Activated T-helper 9 cell treated with anti-CD3 and anti-CD28 coated beads, Interleukin-2, amount 50 U/mL, for 16 hours (primary cell): ENCODE measurements around the gene IFRD1.
A peak's percentile ranks its signal among the peaks of the same experiment; 100 is the strongest.

ENCODE experiments used
- DNase-seq: peaks from one replicate; pipeline ENCODE4 v3.0.0-alpha.2; 2020; ENCODE audit warnings: low read depth

Gene IFRD1

DNA sequence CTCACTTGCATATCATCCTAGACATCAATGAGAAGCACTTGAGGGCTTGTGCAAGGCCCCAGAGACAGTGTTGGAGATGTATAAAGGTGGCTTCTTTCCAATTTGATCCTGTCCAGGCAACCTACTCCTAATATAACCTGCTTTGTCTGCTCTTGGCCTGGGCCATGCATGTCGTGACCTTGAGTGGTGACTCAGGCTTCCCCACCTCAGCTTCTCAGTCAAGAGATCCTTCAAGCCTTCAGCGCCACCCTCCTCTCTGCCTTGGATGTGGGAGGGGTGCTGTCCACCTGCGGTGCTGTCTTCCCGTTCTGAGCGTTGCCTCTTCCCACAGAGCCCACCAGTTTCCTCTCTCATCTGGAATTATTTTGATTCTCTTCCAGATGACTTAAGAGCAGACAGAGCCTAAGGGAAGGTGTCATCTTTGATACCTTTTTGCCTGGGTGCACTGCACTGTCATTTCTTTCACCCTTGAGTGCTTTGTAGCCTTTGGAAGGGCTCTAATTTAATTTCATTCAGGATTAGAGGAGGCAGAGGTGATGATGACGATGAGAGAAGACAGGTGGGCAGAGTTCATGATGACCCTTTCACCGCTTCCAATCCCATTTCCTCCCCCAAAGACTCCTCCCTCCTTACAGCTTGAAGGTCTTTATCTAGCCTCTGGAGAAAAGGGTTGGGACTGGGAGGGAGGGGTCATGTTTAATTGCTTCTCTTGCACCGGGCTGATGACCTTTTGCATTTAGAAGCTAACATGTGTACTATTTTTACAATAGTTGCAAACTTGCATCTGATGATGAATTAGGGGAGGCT is 37.4 kb downstream of the IFRD1 start:
- DNase-seq, result no peak

DNA sequence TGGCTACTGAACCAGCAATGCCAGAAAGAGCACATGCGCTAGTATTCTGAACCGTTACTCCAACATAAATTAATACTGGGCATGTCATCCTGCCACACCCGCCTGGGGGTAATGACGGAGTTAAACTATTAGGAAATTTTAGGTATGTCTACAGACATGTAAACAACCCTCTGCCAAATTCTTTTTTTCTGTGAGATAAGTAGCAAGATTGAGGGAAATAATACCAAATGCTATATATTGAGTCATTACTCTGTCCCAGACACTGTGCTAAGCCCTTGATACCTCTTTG is 37.9 kb downstream of the IFRD1 start:
- DNase-seq, result no peak

DNA sequence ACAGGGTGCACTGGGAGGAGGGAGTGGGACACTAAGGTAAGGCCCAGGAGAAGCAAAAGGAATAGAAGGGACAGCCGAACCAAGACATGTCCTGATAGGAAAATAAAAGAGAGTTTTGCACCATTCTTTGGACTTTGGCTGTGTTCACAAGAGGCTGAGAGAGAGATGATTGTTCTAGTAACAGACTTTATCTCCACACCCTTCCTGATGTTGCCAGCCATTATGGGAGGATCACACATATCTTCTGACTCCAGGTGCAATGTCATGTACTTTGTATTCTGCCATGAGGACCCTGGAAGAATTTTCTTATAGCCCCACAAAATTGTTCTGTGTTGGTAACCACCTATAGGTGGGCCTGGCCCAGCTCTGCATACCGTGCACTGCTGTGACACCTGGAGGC is 41.9 kb downstream of the IFRD1 start:
- DNase-seq, result no peak

DNA sequence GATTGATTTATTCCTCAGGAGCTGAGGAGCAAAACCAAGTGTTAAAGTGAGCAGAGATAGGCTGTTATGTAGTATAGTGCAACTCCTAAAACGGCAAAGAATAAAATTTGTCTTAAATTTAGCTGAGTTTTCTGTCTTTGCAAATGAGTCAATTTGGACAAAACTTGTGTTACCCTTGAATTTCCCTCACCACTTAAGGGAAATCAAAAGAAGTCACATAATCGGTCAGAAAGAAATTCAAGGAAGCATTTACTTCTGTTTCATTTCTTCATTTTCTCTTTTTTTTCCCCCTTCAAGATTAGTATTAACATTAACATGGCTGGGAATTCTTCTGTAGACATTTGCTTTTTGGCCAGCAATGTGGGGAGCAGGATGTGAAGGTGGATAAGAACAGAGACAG is 44.4 kb downstream of the IFRD1 start:
- no peak for DNase-seq

DNA sequence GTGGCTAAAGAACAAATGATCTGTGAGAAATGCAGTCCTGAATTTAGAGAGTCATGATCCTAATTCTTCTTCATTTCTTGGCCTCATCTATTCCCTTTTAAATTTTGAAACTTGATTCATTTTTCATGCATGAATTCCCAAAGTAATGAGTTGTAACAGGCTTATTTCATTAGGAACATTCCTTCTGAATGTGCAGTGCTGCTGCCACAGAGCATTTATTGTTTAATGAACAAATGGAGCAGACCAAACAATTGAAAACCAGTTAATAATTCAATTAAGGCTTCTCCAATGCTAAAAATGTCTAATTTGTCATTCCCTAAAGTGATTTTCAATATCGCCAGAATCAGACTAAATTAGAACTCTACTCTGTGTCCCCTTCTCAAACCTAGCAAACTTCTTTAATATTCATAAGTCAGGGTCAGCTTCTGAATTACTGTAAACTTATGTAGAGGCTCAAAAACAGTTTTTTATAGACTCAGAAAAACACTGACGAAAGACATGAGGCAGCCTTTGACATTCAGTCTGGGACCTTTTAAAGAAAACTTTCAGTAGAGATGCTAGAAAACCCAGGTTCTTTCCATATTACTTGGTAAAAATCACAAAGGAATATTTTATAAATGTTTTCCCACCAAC is 45.0 kb downstream of the IFRD1 start:
- no peak for DNase-seq

DNA sequence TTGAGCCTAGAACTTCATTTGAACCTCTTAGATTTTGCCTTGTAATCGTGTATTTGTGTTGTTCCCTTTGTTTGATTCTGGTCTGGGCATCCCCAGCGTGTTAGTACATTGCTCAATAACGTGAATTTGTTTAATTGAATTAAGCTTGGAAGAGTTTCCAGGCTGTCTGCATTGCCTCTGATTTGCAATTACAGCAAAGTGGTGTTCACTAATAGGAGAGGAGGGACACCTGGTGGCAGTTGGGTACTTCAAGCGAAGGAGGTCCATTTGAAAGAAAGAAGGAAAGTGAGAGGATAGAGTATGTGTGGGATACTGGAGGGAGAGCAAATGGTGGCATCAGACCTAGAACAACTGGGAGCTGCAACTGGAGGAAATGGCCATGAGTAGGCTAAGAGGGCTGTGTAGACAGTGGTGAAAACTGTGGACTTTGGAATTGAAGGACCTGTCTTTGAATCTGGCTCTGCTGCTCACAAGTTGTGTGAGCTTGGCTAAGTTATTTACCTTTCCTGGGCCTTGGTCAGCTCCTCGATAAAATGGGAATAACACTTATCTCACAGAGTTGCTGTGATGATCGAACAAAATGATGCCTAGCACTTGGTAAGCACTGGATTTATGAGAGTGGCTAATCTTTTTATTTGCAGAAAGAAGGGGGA is 45.7 kb downstream of the IFRD1 start:
- peak; percentile 3 for DNase-seq

DNA sequence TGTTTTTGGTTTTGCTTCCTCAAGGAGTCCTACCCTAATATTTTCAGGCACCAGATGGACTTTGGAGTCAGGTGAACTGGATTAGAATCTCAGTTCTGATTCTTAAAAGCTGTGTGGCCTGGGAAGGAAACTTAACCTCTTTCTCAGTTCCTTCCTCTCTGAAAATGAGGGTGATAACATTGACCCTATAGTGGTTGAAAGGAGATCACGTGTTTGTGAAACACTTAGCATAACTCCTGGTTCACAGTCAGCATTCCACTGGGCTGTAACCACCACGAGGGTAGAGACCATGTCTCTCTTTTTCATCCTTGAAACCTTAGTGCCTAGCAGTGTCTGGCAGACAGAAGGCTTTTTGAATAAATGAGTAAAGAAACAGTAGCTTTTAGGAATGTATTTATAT is 47.2 kb downstream of the IFRD1 start:
- no peak for DNase-seq

DNA sequence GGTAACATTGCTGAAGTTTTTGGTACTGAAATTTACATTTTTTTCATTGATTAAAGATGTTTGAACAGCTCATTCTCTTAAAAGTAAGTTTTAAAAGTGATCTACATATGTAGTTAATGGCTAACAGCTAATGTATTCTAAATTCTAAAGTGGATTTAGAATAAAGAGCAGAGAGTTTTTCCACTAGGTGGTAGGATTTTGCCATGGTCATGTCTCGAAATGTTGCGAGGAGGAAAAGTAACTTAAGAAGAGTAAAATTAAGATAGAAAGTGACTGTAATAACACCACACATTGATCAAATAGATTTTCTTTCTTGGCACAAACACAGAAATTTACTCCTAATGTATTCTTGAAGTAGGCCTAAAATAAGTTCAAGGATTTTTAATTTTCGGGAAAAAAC is 50.4 kb downstream of the IFRD1 start:
- DNase-seq, result no peak

DNA sequence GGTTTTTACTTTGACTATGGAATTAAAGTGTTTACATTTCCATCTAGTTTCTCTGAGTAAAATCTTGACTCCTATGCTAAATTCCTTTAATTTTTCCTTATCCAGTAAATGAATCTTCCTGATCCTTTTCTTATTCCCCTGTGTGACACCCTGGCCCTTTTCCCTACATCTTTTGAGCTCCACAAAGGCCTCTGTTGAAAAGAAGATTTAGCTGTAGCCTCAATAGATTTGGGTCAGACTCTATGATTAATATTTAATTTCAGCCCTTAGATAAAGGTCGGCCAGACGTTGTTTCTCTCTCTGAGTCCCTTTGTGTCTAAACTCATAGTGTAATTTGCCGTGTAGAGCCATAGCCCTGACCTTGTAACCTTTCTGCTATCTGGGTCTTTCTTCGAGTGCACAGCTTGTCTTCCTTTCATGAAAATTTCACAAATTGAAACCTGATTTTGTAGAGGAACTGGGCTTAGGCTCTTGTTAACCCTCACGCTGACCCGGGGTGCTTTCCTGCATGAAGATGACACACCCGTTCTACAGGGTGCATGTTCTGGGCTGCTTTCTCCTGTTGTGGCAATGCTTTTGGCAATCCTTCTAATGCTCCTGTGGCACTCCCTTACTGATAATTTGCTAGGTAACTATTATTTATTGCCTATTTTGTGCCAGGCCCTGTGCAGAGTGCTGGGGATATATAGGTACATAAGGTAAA is 51.7 kb downstream of the IFRD1 start:
- DNase-seq, result no peak

DNA sequence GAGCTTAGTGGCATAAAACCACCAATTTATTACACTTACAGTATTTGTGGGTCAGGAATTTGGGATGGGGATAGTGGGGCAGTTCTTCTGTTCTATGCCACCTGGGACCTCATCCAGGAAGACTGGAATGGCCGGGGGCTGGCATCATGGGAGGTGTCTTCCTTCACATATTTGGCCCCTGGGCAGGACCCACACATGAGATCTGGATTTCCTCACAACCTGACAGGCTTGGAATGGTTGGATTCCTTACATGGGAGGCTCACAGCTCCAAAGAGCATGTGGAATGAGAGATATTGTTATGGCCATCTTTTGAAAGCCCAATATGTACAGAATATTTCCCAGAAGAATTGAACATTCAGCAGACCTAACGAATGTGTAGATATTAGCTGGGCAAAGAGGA is 52.4 kb downstream of the IFRD1 start:
- DNase-seq, result no peak

DNA sequence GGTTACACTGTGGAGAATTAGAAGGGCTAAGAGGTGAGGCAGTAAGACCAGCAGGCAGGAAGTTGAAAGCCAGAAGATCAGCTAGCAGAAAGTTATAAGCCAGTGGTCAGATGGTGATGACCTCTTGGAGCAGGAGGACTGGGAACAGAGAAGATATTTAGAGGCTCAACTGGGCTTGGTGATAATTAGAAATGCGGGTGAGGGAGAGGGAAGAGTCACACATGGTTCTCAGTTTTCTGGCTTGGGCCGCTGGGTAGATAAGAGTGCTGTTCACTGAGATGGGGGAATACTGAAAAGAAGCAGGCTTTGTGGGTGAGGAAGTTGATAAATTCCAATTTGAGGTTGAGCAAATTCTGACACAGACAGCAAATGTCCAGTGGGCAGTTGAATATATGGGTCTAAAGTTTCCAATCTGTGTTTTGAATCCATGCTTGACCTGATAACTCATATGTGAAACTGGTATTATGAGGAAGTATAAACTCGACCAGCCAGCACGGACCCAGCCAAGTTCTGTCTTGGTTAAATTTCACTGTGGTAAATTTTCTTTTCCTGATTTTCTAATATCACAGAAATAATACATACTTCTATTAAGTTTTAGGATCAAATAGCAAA is 53.2 kb downstream of the IFRD1 start:
- DNase-seq, result no peak

DNA sequence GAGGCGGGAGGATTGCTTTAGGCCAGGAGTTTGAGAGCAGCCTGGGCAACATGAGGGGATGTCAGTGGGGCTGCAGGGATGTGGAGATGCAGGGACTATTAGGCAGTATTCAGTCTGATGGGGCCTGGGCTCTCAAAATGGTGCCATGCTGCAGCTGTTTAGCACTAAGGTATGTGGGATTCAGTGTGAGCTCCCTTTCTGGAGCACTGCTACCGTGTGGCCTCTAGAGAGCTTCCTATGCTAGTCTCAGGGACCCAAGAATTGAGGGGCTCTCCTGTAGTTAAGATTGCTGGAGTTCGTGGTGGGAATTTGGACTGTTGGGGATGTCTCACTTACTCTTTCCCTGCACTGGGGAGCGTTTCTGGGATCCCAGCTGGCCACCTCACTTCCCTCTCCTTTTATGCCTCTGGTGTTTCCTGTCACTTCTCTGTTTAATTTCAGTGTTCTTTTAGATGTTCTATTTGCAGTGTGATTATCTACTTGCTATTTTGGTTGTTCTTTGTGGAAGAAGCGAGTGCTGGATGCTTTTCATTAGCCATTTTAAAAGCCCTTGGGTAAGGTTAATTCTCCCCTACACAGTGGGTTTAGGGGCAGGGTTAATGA is 53.9 kb downstream of the IFRD1 start:
- no peak for DNase-seq

DNA sequence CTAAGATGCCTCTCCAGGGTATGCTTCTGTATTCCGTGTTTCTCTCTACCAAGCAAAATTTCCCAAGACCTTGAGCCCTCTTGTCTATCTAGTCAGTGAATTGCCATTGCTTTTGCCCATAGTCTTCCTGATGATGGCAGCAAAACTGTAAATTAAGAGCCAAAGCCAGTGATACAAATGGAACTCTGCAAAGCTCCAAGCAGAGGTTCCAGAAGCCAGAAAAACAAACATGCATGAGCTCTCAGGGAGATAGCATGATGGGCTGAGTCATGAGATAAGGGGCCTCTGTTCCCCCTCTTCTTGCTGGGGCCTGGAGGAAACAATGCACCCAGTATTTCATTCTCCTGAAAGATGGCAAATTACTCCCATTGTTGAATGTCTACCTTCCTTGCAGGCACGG is 55.2 kb downstream of the IFRD1 start:
- no peak for DNase-seq

DNA sequence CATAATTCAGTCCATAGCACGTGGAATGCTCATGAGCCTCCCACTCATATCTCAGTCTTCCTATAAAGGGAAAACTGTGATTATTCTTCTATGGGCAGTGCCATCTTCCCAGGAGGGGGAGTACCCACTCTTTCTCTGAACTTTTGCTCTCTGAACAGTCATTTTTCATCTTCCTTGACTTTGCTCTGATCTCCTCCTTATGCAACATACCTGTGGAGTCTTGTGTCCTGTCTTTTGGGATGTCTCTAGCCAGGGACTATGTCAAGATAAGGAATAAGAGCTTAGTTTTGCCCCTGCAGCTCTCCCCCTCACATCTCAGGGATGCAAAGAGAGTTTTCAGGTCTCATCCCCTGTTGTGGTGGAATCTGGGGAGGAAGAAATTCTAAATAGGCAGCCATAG is 58.1 kb downstream of the IFRD1 start:
- no peak for DNase-seq

DNA sequence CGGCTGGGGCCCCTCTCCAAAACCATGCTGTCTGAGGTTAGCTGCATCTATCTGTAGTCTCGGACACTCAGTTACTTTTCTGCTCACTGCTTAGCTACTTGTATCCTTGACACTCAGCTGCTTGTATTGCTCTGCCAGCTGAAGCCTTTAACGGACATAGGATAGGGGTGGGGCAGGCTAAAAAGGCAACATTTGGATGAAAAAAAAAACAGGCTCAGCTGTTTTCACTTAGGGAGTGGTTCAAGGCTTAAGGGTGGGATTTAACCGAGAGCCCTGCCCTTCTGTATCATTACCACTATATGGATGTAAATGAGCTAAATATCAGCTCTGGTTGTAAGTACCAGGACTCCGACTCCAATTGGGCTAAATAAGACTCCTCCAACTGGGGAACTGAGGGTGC is 59.1 kb downstream of the IFRD1 start:
- DNase-seq, result no peak

DNA sequence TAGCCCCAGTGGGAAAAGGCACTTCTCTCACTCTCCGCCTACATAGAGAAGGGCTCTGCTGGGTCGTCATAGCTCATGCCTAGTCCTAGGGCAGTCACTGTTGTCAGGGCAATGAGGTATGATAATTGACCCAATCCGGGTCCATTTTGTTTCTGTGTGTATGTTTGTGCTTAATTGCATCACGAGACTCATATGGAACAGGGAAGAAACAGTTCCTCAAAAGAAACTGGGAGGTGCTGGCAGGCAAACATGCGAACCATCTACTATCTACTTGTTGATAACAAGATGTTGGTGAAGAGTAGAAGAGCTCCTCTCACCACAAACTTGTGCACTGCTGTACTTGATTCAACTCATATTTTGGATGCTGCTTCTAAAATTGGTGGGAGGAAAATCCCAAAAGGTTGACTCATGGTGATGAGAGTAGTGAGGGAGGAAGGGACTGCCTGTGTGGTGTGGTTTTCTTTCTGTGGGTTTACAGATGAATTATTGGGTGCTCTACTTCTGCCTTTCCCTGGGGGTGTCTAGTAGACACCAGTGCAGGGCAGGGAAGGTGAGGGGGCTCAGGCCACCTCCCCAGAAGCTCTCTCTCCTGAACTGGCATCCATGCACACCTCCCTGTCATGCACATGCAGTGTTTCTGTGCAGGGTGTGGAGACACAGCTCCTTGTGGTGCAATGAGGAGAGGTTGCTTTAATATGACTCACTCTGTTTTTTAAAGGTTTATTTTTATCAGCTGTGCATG is 59.9 kb downstream of the IFRD1 start:
- DNase-seq, result no peak

DNA sequence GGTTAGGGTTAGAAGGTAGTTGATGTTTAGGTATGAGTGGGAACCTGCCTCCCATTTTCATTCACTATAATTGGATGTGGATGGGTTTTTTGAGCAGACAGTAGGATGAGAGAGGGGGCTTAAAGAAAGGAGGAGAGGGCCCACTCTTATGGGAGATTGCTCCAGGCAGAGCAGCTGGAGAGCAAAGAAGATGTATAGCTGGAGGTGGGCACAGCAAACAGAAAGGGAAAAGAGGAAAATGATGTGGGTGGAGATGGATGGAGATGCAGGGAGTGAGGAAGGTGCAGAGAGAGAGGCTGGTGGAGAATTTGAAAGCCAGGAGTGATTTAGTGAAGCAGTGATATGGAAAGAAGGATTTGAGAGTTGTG is 60.5 kb downstream of the IFRD1 start:
- DNase-seq, result no peak

DNA sequence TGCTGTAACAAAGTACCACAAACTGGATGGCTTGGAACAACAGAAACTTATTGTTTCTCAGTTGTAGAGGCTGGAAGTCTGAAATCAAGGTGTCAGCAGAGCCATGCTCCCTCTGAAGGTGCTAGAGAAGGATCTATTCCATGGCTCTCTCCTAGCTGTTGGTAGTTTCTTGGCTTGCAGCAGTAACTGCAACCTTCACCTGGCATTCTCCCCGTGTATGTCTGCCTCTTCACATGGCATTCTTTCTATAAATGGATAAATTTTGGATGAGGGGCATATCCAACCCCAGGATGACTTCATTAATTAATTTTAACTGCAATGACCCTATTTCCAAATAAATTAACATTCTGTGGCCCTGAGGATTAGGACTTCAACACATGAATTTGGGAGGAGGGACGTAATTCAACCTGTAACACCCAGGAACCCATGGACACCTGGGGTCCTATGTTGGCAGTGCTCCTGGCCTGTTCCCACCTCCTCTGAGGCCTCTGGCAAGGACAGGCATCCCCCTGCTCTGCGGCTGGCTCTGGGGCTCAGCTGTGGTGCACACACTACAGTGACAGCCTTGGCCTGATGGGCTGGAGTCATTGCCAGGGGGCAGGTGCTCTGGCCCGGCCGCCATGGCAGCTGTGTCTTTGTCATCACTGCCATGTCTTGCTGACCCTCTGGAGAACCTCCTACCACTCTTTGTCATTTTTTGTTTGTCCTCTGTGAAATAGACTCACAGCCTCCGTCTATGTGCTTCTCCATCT is 61.4 kb downstream of the IFRD1 start:
- DNase-seq, result no peak

DNA sequence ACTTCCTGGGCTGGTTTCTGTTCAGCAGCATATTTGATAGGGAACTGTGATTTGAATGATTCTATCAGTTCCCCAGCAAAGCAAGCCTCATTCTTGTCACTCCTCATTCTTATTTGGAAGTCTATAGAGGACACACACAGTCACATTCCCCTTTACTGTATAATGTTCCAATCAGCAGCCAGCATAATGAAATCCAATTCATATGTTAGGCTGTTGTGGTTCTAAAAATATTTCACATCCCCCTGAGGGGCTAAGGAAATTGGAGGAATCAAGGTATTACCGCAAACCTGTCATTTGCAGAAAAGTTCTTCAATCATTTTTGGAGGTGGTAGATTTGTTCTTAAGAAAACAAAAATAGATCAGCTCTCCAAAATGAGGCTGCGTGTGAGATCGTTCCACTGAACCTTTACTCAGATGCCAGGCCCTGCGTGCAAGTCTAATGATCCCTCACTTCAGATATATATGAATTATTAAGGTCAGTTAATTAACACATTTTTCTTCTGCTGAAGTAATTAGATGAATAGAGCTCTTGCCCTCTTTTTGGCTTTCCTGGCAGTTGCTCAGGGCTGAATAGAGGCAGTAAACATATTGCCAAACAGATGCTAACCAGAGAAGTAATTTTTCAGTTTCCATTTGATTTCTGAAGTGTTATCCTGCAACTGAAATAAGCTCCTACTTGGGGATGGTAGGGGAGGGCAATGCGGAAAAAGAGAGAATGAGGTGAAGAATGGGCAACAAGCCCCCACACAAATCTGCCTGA is 62.4 kb downstream of the IFRD1 start:
- no peak for DNase-seq

DNA sequence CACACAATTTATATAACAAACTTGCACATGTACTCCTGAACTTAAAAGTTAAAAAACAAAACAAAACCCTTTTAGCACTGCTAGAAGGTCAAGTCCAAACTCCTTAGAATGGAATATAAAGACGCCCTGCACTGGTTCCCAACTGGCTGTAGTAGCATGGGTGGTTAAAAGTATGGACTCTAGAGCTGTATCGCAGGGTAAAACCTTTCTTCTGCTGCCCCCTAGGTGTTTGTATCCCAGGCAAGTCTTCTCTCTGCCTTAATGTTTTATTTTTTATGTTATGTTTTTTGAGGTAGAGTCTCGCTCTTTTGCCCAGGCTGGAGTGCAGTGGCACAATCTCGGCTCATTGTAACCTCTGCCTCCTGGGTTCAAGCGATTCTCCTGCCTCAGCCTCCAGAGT is 65.7 kb downstream of the IFRD1 start:
- DNase-seq, result no peak
